ENCODE results near the gene GATAD2A. TPM values are rescaled to one million over a fixed set of nuclear protein-coding genes. Genes with fewer than 3 reads are reported as not detected.
A peak's percentile ranks its signal among the peaks of the same experiment; 100 is the strongest.

GATAD2A gene
- total and polyA plus RNA-seq, 5 donors from 2014 or later = 8.1 to 134 (median 9.7) TPM

DNA sequence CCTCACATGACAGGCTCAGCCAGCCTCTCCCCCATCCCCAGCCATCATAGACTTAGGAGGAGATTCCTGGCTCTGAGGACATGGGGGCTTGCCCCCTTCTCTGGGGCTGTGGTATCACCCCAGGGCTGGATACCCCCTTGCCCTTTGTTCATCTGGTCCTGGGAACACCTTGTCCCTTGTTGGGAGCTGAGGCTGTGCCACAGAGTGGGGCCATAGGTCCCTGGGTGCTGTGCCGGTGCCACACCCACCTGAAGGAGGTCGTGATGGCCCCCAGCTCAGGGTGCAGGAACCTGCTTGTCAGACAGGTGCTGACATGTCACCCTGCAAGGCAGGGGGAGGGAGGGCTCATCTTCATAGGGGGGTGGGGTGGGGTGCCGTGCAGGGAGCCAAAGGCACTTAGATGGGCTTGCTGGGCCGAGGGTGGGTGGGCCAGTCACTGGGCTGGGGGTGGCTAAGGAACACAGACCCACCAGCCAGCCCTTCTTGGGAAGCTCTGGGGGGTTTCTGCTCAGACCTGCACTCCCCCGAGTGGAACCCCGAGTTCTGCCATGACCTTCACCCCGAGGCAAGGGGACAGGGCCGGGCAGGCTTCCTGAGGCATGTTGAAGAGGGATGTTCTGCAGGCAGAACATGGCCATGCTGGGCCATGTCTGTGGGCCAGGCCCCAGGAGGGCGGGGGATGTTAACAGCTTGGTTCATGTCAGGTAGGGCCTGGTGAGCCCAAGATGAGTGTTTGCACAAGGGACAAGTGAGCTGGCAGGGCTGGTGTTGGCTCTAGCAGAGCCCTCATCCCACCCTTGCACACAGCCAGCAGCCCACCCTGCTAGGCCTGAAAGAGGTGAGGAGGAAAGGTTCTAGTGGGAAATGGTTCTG, 81.8 kb downstream of the GATAD2A start:
- DNase-seq = no peak
- no peak for ATAC-seq (ENCODE audit: low read depth in 2 of 2)
- Histone ChIP-seq H3K9me3 (ENCODE audit: control insufficient read depth in 2 of 2, low read length in 2 of 2) (no peaks in the 10 kb centered on the region), H3K4me3 (ENCODE audit: low read depth, low read length) (no peak overlapping the region), H3K27ac (ENCODE audit: insufficient read depth, low read length, poor library complexity, severe bottlenecking) (peak overlapping the region; percentile 94), H3K4me1 (ENCODE audit: control insufficient read depth, insufficient read depth, low read length, poor library complexity, severe bottlenecking) (peaks cover 48% of the 10 kb centered on the region), H3K27me3 (ENCODE audit: control insufficient read depth, insufficient read depth, low read length) (no peaks in the 10 kb centered on the region), H3K36me3 (ENCODE audit: control insufficient read depth, insufficient read depth, low read length) (peaks cover 15% of the 10 kb centered on the region)
- Mint-ChIP-seq H3K4me3 (peak overlapping the region; percentile 25 to 85 (median 56)), H3K4me1 (peaks cover 10 to 71% (median 28%) of the 10 kb centered on the region in 4 donors), H3K27me3 (no peaks in the 10 kb centered on the region), H3K36me3 (peaks cover 10% of the 10 kb centered on the region), H3K27ac (peak overlapping the region; percentile 90 to 100 (median 99)), H3K9me3 (no peaks in the 10 kb centered on the region)

DNA sequence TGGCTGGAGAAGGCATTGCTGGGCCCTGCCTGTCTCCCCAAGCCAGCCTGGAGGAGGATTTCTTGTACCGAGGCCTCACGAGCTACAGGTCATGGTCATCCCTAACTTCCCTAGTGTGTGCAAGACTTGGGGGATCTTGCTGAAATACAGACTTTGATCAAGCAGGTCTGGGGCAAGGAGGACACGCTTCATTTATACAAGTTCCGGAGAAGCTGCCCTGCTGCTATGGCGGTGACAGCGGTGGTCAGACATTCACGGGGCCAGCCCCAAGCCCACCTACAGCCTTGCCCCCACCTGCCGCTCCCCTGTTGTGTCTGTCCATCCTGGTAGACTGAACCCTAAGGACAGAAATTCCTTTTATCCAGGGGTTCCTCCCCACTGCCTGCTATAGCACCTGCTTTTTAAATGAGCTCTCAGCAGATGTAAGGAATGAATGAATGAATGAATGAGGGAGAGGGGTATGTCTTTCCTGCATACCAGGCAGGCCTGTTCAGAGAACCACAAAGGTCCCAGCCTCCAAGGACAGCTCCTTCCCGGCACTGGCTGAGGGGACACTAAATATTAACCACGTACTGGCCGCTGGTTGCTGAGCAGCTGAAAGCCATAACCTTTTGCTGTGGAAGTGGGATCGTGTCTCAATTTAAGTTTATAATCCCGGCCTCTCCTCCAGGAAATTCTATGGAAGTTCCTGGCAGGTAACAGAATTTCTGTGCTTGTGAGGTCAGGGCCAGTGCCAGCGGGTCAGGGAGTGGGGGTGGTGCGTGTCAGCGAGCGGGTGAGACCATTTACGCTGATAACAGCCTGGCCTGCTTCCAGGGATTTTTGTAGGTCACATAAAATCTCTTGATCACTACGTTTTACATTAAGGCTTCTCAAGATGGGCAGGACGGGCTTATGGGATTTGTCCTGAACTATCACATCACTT, 82.7 kb downstream of the GATAD2A start:
- peak overlapping the region; percentile 96 to 100 (median 99) for H3K27ac Mint-ChIP-seq
- ATAC-seq (ENCODE audit: low read depth in 2 of 2) (no peak), DNase-seq (no peak)
- peaks cover 48% of the 10 kb centered on the region for H3K4me1 ChIP-seq (ENCODE audit: control insufficient read depth, insufficient read depth, low read length, poor library complexity, severe bottlenecking)
- H3K9me3 Mint-ChIP-seq = no peaks in the 10 kb centered on the region
- H3K4me1 Mint-ChIP-seq = peaks cover 10 to 64% (median 22%) of the 10 kb centered on the region in 4 donors
- H3K9me3 ChIP-seq (ENCODE audit: control insufficient read depth in 2 of 2, low read length in 2 of 2) = no peaks in the 10 kb centered on the region
- H3K4me3 ChIP-seq (ENCODE audit: low read depth, low read length) = peak overlapping the region; percentile 61
- H3K27me3 ChIP-seq (ENCODE audit: control insufficient read depth, insufficient read depth, low read length) = no peaks in the 10 kb centered on the region
- peak overlapping the region; percentile 94 for H3K27ac ChIP-seq (ENCODE audit: insufficient read depth, low read length, poor library complexity, severe bottlenecking)
- peaks cover 24% of the 10 kb centered on the region for H3K36me3 ChIP-seq (ENCODE audit: control insufficient read depth, insufficient read depth, low read length)
- H3K4me3 Mint-ChIP-seq = peak overlapping the region; percentile 76 to 86 (median 82)
- H3K36me3 Mint-ChIP-seq = peaks cover 4% of the 10 kb centered on the region
- no peaks in the 10 kb centered on the region for H3K27me3 Mint-ChIP-seq

GRCh38 chr19:19488875-19489690, 83.6 kb downstream of the GATAD2A start:
- ATAC-seq (ENCODE audit: low read depth in 2 of 2) (peak; percentile 90 to 91), DNase-seq (peak; percentile 91 to 98 (median 96))
- Mint-ChIP-seq H3K27me3 (no peaks in the 10 kb centered on the region), H3K4me1 (peaks cover 9 to 62% (median 23%) of the 10 kb centered on the region in 4 donors), H3K36me3 (peaks cover 6% of the 10 kb centered on the region), H3K9me3 (no peaks in the 10 kb centered on the region), H3K27ac (peak overlapping the region; percentile 96 to 100 (median 99)), H3K4me3 (peak overlapping the region; percentile 70 to 85 (median 78))
- peaks cover 48% of the 10 kb centered on the region for H3K4me1 ChIP-seq (ENCODE audit: control insufficient read depth, insufficient read depth, low read length, poor library complexity, severe bottlenecking)
- H3K36me3 ChIP-seq (ENCODE audit: control insufficient read depth, insufficient read depth, low read length) = peaks cover 28% of the 10 kb centered on the region
- H3K27me3 ChIP-seq (ENCODE audit: control insufficient read depth, insufficient read depth, low read length) = no peaks in the 10 kb centered on the region
- peak overlapping the region; percentile 94 for H3K27ac ChIP-seq (ENCODE audit: insufficient read depth, low read length, poor library complexity, severe bottlenecking)
- peak overlapping the region; percentile 61 for H3K4me3 ChIP-seq (ENCODE audit: low read depth, low read length)
- H3K9me3 ChIP-seq (ENCODE audit: control insufficient read depth in 2 of 2, low read length in 2 of 2) = no peaks in the 10 kb centered on the region

DNA sequence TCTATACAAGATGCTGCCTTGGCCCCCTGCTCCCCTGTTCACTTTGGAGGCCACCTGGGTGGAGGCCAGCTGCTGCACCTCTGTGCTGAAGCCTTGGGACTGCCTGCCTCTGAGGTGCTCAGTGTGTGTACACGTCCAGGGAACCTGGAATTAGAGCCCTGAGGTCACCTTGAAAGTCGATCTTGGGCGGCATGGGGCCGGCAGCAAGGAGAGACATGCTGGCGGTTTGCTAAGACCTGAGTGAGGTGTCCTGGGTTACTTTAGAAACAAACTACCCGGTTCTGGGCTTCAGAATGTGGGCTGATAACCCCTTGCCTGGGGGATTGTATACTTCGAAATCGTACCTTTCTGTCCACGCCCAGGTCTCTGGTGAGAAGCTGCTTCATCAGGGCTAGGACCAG, 84.3 kb downstream of the GATAD2A start:
- peak overlapping the region; percentile 8 to 85 (median 78) for H3K4me3 Mint-ChIP-seq
- peak overlapping the region; percentile 94 for H3K27ac ChIP-seq (ENCODE audit: insufficient read depth, low read length, poor library complexity, severe bottlenecking)
- ATAC-seq (ENCODE audit: low read depth in 2 of 2) (no peak), DNase-seq (peak in 1 of 3 donors; percentile 26)
- peaks cover 6% of the 10 kb centered on the region for H3K36me3 Mint-ChIP-seq
- peak overlapping the region; percentile 96 to 100 (median 99) for H3K27ac Mint-ChIP-seq
- peaks cover 34% of the 10 kb centered on the region for H3K36me3 ChIP-seq (ENCODE audit: control insufficient read depth, insufficient read depth, low read length)
- no peaks in the 10 kb centered on the region for H3K27me3 Mint-ChIP-seq
- no peaks in the 10 kb centered on the region for H3K9me3 ChIP-seq (ENCODE audit: control insufficient read depth in 2 of 2, low read length in 2 of 2)
- H3K9me3 Mint-ChIP-seq = no peaks in the 10 kb centered on the region
- H3K4me1 Mint-ChIP-seq = peaks cover 9 to 61% (median 24%) of the 10 kb centered on the region in 4 donors
- peak overlapping the region; percentile 16 for H3K4me3 ChIP-seq (ENCODE audit: low read depth, low read length)
- H3K4me1 ChIP-seq (ENCODE audit: control insufficient read depth, insufficient read depth, low read length, poor library complexity, severe bottlenecking) = peaks cover 47% of the 10 kb centered on the region
- no peaks in the 10 kb centered on the region for H3K27me3 ChIP-seq (ENCODE audit: control insufficient read depth, insufficient read depth, low read length)

DNA sequence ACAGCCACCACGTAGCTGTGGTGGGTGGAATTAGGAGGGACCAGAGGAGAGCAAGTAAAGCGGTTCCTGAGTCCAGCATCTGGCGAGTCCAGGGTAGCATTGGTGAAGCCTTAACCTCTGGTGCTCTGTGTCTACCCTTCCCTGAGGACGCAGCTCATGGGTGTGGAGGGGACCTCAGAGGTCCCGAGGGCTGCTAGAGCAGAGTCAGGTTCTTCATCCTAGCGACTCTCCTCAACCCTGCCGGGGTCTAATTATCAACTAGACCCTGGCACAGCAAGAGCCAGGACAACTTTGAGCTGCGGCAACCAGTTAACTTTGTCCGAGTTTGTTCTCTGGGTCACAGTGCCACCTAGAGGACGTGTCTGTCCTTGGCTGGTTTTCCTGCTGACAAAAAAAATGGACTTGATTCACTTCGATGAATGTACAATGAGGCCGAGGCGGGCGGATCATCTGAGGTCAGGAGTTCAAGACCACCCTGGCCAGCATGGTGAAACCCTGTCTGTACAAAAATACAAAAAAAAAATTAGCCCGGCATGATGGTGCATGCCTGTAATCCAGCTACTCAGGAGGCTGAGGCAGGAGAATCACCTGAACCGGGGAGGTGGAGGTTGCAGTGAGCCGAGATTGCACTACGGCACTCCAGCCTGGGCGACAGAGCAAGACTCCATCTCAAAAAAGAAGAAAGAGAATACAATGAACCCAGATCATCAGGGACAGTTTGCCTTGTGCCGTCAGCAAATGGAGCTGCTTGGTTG, 84.9 kb downstream of the GATAD2A start:
- Histone ChIP-seq H3K27me3 (ENCODE audit: control insufficient read depth, insufficient read depth, low read length) (no peaks in the 10 kb centered on the region), H3K4me1 (ENCODE audit: control insufficient read depth, insufficient read depth, low read length, poor library complexity, severe bottlenecking) (peaks cover 41% of the 10 kb centered on the region)
- peak; percentile 17 to 33 for ATAC-seq (ENCODE audit: low read depth in 2 of 2)

GRCh38 chr19:19491321-19492025, 86.0 kb downstream of the GATAD2A start:
- Histone ChIP-seq H3K36me3 (ENCODE audit: control insufficient read depth, insufficient read depth, low read length) (peaks cover 39% of the 10 kb centered on the region), H3K27ac (ENCODE audit: insufficient read depth, low read length, poor library complexity, severe bottlenecking) (no peak overlapping the region), H3K4me1 (ENCODE audit: control insufficient read depth, insufficient read depth, low read length, poor library complexity, severe bottlenecking) (peaks cover 40% of the 10 kb centered on the region), H3K4me3 (ENCODE audit: low read depth, low read length) (no peak overlapping the region), H3K9me3 (ENCODE audit: control insufficient read depth in 2 of 2, low read length in 2 of 2) (no peaks in the 10 kb centered on the region), H3K27me3 (ENCODE audit: control insufficient read depth, insufficient read depth, low read length) (no peaks in the 10 kb centered on the region)
- peak overlapping the region in 1 of 3 donors; percentile 99 for H3K27ac Mint-ChIP-seq
- H3K9me3 Mint-ChIP-seq = no peaks in the 10 kb centered on the region
- H3K36me3 Mint-ChIP-seq = peaks cover 12% of the 10 kb centered on the region
- H3K4me1 Mint-ChIP-seq = peaks cover 9 to 51% (median 25%) of the 10 kb centered on the region in 4 donors
- H3K27me3 Mint-ChIP-seq = no peaks in the 10 kb centered on the region
- no peak for DNase-seq
- ATAC-seq (ENCODE audit: low read depth in 2 of 2) = no peak
- no peak overlapping the region for H3K4me3 Mint-ChIP-seq

More for the DNA sequence above, 84.9 kb downstream of the GATAD2A start:
- peak; percentile 76 to 88 (median 83) for DNase-seq
- Histone ChIP-seq H3K4me3 (ENCODE audit: low read depth, low read length) (no peak overlapping the region), H3K36me3 (ENCODE audit: control insufficient read depth, insufficient read depth, low read length) (peaks cover 32% of the 10 kb centered on the region), H3K27ac (ENCODE audit: insufficient read depth, low read length, poor library complexity, severe bottlenecking) (peak overlapping the region; percentile 94), H3K9me3 (ENCODE audit: control insufficient read depth in 2 of 2, low read length in 2 of 2) (no peaks in the 10 kb centered on the region)
- H3K9me3 Mint-ChIP-seq = no peaks in the 10 kb centered on the region
- no peaks in the 10 kb centered on the region for H3K27me3 Mint-ChIP-seq
- peak overlapping the region; percentile 21 to 85 (median 36) for H3K4me3 Mint-ChIP-seq
- H3K36me3 Mint-ChIP-seq = peaks cover 6% of the 10 kb centered on the region
- peaks cover 9 to 57% (median 25%) of the 10 kb centered on the region in 4 donors for H3K4me1 Mint-ChIP-seq
- H3K27ac Mint-ChIP-seq = peak overlapping the region; percentile 96 to 100 (median 99)
